NCI-H510A (cell line): ENCODE data around the gene FCF1.

Source experiments
- DNase-seq: peaks from one replicate; lab custom pipeline; 2025; lab: John Stamatoyannopoulos, UW

FCF1 gene

DNA sequence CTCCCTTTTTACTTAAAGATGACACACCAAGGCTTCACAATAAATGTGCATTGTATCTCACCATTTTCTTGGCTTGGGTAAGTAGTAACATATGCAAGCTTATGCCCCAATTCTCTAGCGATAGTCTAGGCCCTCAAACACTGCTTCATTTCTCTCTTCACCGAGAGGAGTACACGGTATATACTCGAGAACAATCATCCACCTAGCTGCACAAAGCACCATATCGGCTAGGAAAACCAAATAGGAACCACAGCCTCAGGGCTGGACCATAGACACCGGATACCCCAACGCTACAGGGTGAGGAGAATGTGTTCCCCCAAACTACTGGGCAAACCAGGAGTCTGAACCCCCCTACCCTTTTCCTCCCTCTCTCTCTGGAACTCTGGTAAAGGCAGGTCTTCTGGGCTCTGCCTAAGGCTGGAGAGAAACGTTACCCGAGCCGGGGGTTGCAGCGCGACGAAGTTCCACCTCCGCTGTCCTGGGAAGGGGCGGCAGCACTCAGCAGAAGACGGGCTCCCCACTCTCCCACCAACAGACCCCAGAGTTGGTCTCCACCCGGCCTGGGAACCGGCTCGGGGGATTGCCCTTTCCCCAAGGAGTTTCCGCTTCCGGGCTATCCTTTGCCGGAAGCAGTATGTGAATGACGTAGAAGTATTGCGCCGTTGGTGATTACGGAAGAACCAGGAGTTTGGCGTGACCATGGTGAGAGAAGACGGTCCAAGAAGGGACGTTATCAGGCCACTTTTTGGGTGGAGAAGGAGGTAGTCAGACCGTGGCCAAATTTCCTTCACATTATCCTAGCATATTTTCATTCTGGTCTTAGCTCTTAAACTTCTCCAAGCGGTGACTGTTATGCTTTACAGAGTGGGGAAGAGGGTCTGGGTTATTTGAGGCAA lies at the start of gene FCF1, which contains the start of gene AREL1:
FCF1 (plus strand) TSS at position 646 of the 896 bp plus-strand sequence; CDS start at position 700, 54 bp downstream.
AREL1 (minus strand) TSS at position 582 of the 896 bp plus-strand sequence. CDS start 27,465 bp downstream, outside the sequence.
- no peak for DNase-seq

GRCh38 chr14:74663884-74664283 lies 49.1 kb upstream of the FCF1 start:
- no peak for DNase-seq

DNA sequence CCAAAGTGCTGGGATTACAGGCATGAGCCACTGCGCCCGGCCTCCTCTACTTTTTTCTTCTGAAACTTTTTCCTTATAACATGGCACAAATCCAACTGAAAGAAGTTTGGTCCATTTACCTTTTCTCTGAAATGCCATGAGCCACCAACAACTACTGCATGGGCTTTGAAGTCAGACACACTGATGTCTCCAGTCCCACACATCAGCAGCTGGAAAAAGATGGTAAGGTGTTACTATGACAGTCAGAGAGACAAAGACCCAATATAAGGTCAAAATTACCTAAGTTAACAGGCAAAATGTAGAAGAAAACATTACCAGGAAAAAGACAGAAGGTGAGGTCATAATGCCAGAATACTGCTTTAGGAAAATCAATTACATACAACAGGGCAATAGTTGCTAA lies 48.2 kb upstream of the FCF1 start:
- no peak for DNase-seq

GRCh38 chr14:74667758-74668157 lies 45.2 kb upstream of the FCF1 start:
- DNase-seq = no peak

DNA sequence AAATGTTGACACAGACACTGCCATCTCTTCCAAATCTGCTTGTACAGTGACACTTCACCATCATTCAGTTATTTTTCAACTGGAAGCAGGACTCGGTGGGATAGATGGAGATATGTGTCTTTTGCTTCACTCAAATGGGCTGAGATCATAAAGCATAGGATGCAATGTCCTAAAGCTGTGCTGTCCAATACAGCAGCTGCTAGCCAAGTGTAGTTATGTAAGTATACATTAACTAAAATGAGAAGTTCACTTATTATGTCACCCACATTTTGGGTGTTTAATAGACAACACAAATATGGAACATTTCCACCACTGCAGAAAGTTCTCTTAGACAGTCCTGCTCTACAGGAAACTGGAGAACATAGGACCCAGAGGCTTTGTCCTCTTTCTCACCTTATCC lies 43.7 kb upstream of the FCF1 start:
- DNase-seq = no peak

- DNase-seq = no peak
Measured at GRCh38 chr14:74669846-74670245, 43.1 kb upstream of the FCF1 start.

GRCh38 chr14:74670726-74671411 lies 42.1 kb upstream of the FCF1 start:
- DNase-seq = no peak

GRCh38 chr14:74671789-74672188 lies 41.2 kb upstream of the FCF1 start:
- no peak for DNase-seq

- no peak for DNase-seq
Measured at GRCh38 chr14:74673768-74674167, 39.2 kb upstream of the FCF1 start.

DNA sequence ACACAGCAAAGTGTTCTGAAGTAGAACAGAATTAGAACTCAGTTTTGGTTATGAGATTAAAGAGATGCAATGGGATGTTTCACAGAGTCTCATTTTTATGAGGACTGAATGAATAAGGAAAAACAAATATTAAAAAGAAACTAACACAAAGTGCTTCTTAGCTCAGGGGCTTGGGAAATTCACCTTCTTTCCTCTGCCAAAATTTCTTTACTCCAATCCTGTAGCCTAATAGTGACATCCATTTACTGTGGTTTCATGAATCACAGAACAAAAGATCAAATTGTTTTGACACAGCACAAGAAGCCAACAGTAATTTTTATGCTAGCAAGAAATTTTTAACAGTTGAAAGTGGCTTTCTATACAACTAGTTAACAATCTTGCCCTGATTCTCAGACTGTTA lies 37.7 kb upstream of the FCF1 start:
- DNase-seq = no peak

DNA sequence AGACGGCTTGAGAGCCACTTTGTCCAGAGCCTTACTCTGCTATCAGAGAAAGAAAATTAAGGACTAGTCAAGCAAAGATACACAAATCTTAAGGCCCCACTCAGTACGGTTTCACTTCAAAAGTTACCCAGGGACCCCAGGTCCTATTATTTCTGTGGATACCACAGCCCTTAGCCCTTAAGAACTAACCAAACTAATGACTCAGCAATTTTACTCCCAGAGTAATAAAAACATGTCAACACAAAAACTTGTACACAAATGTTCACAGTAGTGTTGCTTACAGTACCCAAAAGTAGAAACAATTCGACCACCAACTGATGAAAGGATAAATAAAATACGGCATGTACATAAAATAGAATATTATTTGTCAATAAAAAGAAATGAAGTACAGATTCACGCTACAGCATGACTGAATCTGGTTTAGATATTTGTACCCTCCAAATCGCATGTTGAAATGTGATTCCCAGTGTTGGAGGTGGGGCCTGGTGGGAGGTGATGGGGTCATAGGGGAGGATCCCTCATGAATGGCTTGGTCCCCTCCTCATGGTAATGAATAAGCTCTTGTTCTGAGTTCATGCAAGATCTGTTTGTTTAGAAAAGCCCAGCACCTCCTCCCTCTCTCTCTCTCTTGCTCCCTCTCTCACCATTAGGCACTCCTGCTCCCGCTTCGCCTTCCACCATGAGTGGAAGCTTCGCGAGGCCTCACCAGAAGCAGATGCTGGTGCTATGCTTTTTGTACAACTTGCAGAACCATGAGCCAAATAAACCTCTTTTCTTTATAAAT lies 30.6 kb upstream of the FCF1 start:
- DNase-seq = no peak

DNA sequence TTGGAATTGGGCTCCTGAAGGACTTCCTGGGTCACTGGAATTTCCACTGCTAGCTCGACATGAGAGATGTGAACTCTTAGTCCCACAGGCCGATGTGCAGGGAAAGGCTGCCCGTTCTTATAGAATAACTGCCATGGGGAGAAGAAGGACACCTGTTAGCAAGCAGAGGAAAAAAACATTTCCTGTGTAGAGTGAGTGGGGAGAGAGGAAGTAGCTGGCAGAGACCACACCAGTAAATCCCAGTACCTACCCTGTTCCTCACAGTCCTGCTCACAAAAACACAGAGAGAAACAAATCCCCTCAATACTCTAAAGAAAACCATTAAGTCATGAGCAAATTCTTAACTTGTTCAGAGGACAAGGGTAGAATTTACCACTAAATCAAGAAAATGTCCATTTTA lies 29.5 kb upstream of the FCF1 start:
- no peak for DNase-seq

GRCh38 chr14:74684434-74684833 lies 28.5 kb upstream of the FCF1 start:
- no peak for DNase-seq

GRCh38 chr14:74685056-74685455 lies 27.9 kb upstream of the FCF1 start:
- no peak for DNase-seq

GRCh38 chr14:74685921-74686678 lies 26.8 kb upstream of the FCF1 start:
- no peak for DNase-seq

DNA sequence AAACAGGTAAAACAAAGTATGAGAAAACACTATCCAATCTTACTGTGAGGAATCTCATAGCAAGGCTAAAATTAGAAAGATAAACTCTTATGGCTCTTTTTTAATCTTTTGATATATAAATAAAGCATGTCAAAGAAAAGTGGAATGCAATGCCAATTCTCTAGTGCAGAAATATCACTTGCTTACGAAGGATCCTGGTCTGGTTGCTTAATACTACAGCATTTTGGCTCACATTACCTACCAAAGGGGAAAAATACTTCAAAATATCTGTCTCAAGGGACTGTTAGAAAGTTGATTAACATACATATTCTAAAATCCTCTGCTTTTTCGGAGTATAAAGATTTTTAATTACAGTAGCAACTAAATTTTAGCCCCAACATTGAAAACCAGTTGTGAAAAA lies 21.5 kb upstream of the FCF1 start:
- no peak for DNase-seq

GRCh38 chr14:74693191-74693590 lies 19.8 kb upstream of the FCF1 start:
- no peak for DNase-seq

DNA sequence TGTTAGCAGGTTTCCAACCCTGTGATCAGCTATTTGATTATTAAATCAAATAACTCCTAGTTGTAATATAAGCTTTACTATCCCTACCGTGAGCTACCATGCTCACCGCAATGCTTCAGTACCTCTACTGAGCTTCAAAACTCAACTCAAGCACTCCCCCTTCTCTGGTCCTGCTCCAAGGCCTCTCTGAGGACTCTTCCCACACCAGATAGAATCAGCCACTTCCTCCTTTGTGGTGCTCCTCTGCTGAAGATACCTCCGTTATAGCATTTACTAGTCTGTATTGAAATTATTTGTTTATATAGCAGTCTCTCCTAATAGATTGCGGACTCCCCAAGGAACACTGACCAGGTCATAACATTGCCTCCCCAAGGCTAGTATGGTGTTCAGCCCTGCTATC lies 17.5 kb upstream of the FCF1 start:
- no peak for DNase-seq

GRCh38 chr14:74697011-74697410 lies 15.9 kb upstream of the FCF1 start:
- DNase-seq = no peak

DNA sequence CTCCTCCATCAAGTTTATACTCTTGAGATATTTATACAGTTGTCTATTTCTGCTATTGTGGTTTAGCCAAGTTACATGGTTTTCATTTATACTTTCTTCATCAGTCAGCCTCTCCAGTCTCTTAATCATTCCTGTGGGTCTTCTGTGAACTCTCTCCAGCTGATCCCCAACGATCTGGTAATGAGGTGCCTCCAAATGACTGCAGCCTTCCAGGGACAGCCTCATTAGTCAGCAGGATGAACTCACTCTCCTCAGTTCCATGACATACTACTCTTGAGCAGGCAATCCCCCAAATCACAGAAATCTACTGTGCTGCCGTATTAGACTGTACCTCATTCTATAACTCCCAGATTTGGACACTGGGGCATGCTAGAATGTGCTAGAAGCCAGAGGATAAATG lies 15.4 kb upstream of the FCF1 start:
- DNase-seq = no peak

DNA sequence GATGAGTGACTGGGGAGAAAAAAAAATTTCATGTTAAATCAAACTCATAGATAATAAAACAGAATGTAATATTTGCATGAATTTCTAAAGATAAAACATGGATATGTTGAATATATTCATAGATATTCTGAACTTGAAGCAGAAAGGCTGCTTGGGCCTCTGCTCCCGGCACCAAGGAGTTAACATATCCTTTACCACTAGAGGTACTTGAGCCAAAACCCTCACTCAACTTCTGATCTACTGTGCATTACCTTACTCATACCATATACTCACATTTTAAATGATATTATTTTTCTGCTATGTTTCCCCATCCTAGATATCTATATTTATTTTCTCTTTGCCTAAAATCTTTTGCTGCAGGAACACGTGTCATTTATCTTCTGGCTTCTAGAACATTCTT lies 15.0 kb upstream of the FCF1 start:
- DNase-seq = no peak

- no peak for DNase-seq
Measured at GRCh38 chr14:74698465-74698864, 14.5 kb upstream of the FCF1 start.
